Endothelial cell of umbilical vein (primary cell): ENCODE data around the gene DST. TPM values are rescaled to one million over a fixed set of nuclear protein-coding genes. Genes with fewer than 3 reads are reported as not detected.

Source experiments
- BruUV-seq: library from RNA; stranded (reverse); fragments of 400-500 nt; replicated peaks from 2 replicates; lab custom pipeline; 2021; lab: Mats Ljungman, UMichigan
- CTCF ChIA-PET: fragments of 300-600, 350-600 bp; sonication (Branson Sonifier 250); formaldehyde crosslinking; loops from one replicate; lab custom pipeline; 2021; ENCODE audit warnings: antibody characterized with exemption, inconsistent platforms; lab: Charles Lee
- POLR2A ChIA-PET: fragments of 300-600, 350-600 bp; sonication (Branson Sonifier 250); formaldehyde crosslinking; loops from one replicate; lab custom pipeline; 2021; ENCODE audit warnings: antibody characterized with exemption, inconsistent platforms; lab: Charles Lee
- DNase-seq: peaks from one replicate; pipeline ENCODE4 v3.0.0-alpha.2; 2011; ENCODE audit warnings: low read depth, low spot score
- FAIRE-seq: peaks from 2 replicates; lab custom pipeline; 2011; peaks lifted over from hg19 to GRCh38; lab: Jason Lieb, UNC
- H2AFZ ChIP-seq: 2 replicates; pipeline ENCODE4 v1.6.0; 2012; ENCODE audit warnings: low read depth, low read length, control low read depth, inconsistent platforms
- H3K27ac ChIP-seq: 2 replicates; pipeline ENCODE4 v1.5.1; 2011; ENCODE audit warnings: low read depth, mild to moderate bottlenecking, control low read depth, low read length, moderate library complexity; ENCODE audit not compliant: insufficient read depth
- H3K27me3 ChIP-seq, 2 experiments: 2 replicates each; pipeline versions ENCODE4 v1.6.0 to v1.6.1; 2011; ENCODE audit warnings: low read length in 2 of 2, mixed read lengths in 1 of 2; ENCODE audit not compliant: control insufficient read depth in 2 of 2, insufficient read depth in 2 of 2
- H3K36me3 ChIP-seq, 2 experiments: 2 replicates in 1 of 2; 3 replicates in 1 of 2; pipeline ENCODE4 v1.5.1; 2011; ENCODE audit warnings: low read length in 2 of 2, mild to moderate bottlenecking in 1 of 2, moderate library complexity in 1 of 2; ENCODE audit not compliant: control insufficient read depth in 2 of 2, insufficient read depth in 2 of 2; ENCODE audit errors: extremely low read depth in 1 of 2
- H3K4me1 ChIP-seq: 3 replicates; pipeline ENCODE4 v1.5.1; 2011; ENCODE audit warnings: mild to moderate bottlenecking, low read length; ENCODE audit not compliant: control insufficient read depth, insufficient read depth; ENCODE audit errors: extremely low read depth
- H3K4me2 ChIP-seq: 2 replicates; pipeline ENCODE4 v1.6.1; 2011; ENCODE audit warnings: low read length, control low read depth, mixed read lengths; ENCODE audit not compliant: insufficient read depth
- H3K4me3 ChIP-seq, 3 experiments: fragments of 200-600 bp in 1 of 3; sonication (generic), shearing (Covaris generic) in 1 of 3; replicated peaks in 1 of 3; 2 replicates each; pipeline ENCODE4 v1.5.1; 2011 to 2016; ENCODE audit warnings: control low read depth in 3 of 3, low read length in 3 of 3, mild to moderate bottlenecking in 2 of 3, inconsistent platforms in 1 of 3, low read depth in 1 of 3, moderate library complexity in 1 of 3; ENCODE audit not compliant: insufficient read depth in 1 of 3
- H3K79me2 ChIP-seq: 2 replicates; pipeline ENCODE4 v1.6.0; 2012; ENCODE audit warnings: low read length, inconsistent platforms; ENCODE audit not compliant: control insufficient read depth, insufficient read depth
- H3K9ac ChIP-seq: replicated peaks from 2 replicates; pipeline ENCODE3; 2011; ENCODE audit warnings: low read length, control low read depth; ENCODE audit not compliant: insufficient read depth; ENCODE audit errors: extremely low read depth
- H3K9me1 ChIP-seq: replicated peaks from 3 replicates; pipeline ENCODE4 v1.6.0; 2011; ENCODE audit warnings: mild to moderate bottlenecking, low read length; ENCODE audit not compliant: control insufficient read depth, insufficient read depth; ENCODE audit errors: extremely low read depth
- H3K9me3 ChIP-seq: replicated peaks from 2 replicates; pipeline ENCODE4 v1.5.1; 2012; ENCODE audit warnings: low read length, inconsistent platforms; ENCODE audit not compliant: control insufficient read depth, insufficient read depth
- H4K20me1 ChIP-seq: replicated peaks from 2 replicates; pipeline ENCODE3; 2011; ENCODE audit warnings: mild to moderate bottlenecking, low read length; ENCODE audit not compliant: control insufficient read depth, insufficient read depth; ENCODE audit errors: extremely low read depth
- CTCF ChIP-seq, 2 donors: IDR thresholded peaks; 1 replicate in 1 of 2; 2 replicates in 1 of 2; pipeline ENCODE4 v1.5.1; 2011; ENCODE audit warnings: low read length in 2 of 2, mild to moderate bottlenecking in 2 of 2, moderate library complexity in 2 of 2, control low read depth in 1 of 2, inconsistent platforms in 1 of 2, low read depth in 1 of 2; ENCODE audit not compliant: insufficient read depth in 1 of 2; ENCODE audit errors: extremely low read depth in 1 of 2
- EZH2 ChIP-seq: IDR thresholded peaks from 2 replicates; pipeline ENCODE4 v1.6.1; 2012; ENCODE audit warnings: borderline replicate concordance, low read depth, mild to moderate bottlenecking, moderate library complexity, low read length, inconsistent platforms; ENCODE audit not compliant: severe bottlenecking
- FOS ChIP-seq: IDR thresholded peaks from 2 replicates; pipeline ENCODE4 v1.6.1; 2011; ENCODE audit warnings: mild to moderate bottlenecking, low read length, moderate library complexity, borderline replicate concordance; ENCODE audit not compliant: insufficient read depth
- GATA2 ChIP-seq: IDR thresholded peaks from 2 replicates; pipeline ENCODE4 v1.7.0; 2011; ENCODE audit warnings: low read depth, mild to moderate bottlenecking, moderate library complexity, mixed read lengths, low read length; ENCODE audit not compliant: insufficient read length, insufficient read depth
- JUN ChIP-seq: IDR thresholded peaks from 2 replicates; pipeline ENCODE4 v1.6.1; 2011; ENCODE audit warnings: borderline replicate concordance, low read depth; ENCODE audit not compliant: insufficient read length, insufficient read depth
- MAX ChIP-seq: IDR thresholded peaks from 2 replicates; pipeline ENCODE4 v1.6.1; 2011; ENCODE audit not compliant: insufficient read depth, insufficient read length
- MYC ChIP-seq: IDR thresholded peaks from one replicate; pipeline ENCODE4 v1.6.1; 2011; ENCODE audit warnings: mild to moderate bottlenecking, low read depth, low read length
- POLR2A ChIP-seq: IDR thresholded peaks from 2 replicates; pipeline ENCODE4 v1.6.1; 2012; ENCODE audit warnings: low read depth, mild to moderate bottlenecking, control low read depth, low read length
- POLR2AphosphoS5 ChIP-seq: IDR thresholded peaks from 2 replicates; pipeline ENCODE4 v1.6.1; 2012; ENCODE audit warnings: low read depth, mild to moderate bottlenecking, control low read depth, low read length, moderate library complexity; ENCODE audit not compliant: insufficient read depth
- dilution Hi-C: fragments of 300-500 bp; cut with MboI; formaldehyde crosslinking; loops from one replicate; pipeline ENCODE4 v1.15.0; 2019; ENCODE audit warnings: low sequenced_read_pairs; ENCODE audit not compliant: extremely low pct_ligation_motif_present
- intact Hi-C: fragments of 100-400 bp; cut with micrococcal nuclease; formaldehyde crosslinking; loops from one replicate; pipeline ENCODE4 v1.10.0; 2022
- polyA plus RNA-seq, 4 experiments: library from polyadenylated mRNA; depleted of rRNA in 3 of 4; stranded (reverse) in 3 of 4; unstranded in 1 of 4; fragments of >200 nt; gene quantifications; 2 replicates each; pipeline versions ENCODE4 v1.2.1 to v1.2.3, GENCODE V29; 2011 to 2012; ENCODE audit warnings: missing spikeins in 1 of 4
- total RNA-seq: library from RNA; stranded (reverse); gene quantifications from 2 replicates; pipeline ENCODE4 v1.2.3, GENCODE V29; 2021

The DST gene
- total and polyA plus RNA-seq, 2 donors (not counting 3 experiments of a cell fraction or from before 2014, with no cell fraction given): 62.3 to 253 TPM

- H3K79me2 ChIP-seq: no peaks in the 10 kb centered on the region
- no TSS peak for BruUV-seq
- peaks cover 0 to 7% of the 10 kb centered on the region in 2 experiments for H3K36me3 ChIP-seq
- CTCF ChIA-PET: interaction anchor here (0.8 to 3.2 kb wide), 25 partner anchors 9 to 1295 kb away, joined by 3 to 60 read pairs (median 6); no protein-coding TSS in a partner anchor
- H3K9me1 ChIP-seq: no peaks in the 10 kb centered on the region
- TF ChIP-seq GATA2 (no peak), FOS (no peak), EZH2 (no peak), POLR2A (no peak), JUN (no peak), CTCF (IDR thresholded peaks at IDR 0.05; ENCODE audit: extremely low read depth in 1 of 2, insufficient read depth in 1 of 2, low read depth in 1 of 2, low read length in 2 of 2) (no peak), POLR2AphosphoS5 (no peak), MAX (no peak), MYC (no peak)
- H3K4me3 ChIP-seq: no peak overlapping the region
- H2AFZ ChIP-seq: no peak overlapping the region
- H3K9ac ChIP-seq: no peak overlapping the region
- FAIRE-seq: no peak
- H3K27ac ChIP-seq: no peak overlapping the region
- peaks cover 2% of the 10 kb centered on the region for H4K20me1 ChIP-seq
- intact Hi-C loops: no loop called here
- no peaks in the 10 kb centered on the region for H3K4me1 ChIP-seq
- no peak overlapping the region for H3K4me2 ChIP-seq
- no peaks in the 10 kb centered on the region for H3K9me3 ChIP-seq
- POLR2A ChIA-PET: no interaction called here
- dilution Hi-C loops: no loop called here
- no peaks in the 10 kb centered on the region for H3K27me3 ChIP-seq
- no peak for DNase-seq
These were observed 71.1 kb downstream of the DST start for GRCh38 chr6:56571605-56572004.
